Astrocyte (in vitro differentiated cells and primary cell): ENCODE data around the gene PIK3C2G. TPM values are rescaled to one million over a fixed set of nuclear protein-coding genes. Genes with fewer than 3 reads are reported as not detected.

Source experiments
- DNase-seq: peaks from one replicate; pipeline ENCODE4 v3.0.0-alpha.2; 2010; ENCODE audit warnings: low read depth
- FAIRE-seq: peaks from 2 replicates; lab custom pipeline; 2011; peaks lifted over from hg19 to GRCh38; lab: Jason Lieb, UNC
- H2AFZ ChIP-seq: 2 replicates; pipeline ENCODE4 v1.6.0; 2012; ENCODE audit warnings: low read depth, low read length, inconsistent platforms
- H3K27ac ChIP-seq: 2 replicates; pipeline ENCODE4 v1.5.1; 2011; ENCODE audit warnings: low read depth, low read length, inconsistent platforms
- H3K27me3 ChIP-seq: 2 replicates; pipeline ENCODE4 v1.6.0; 2011; ENCODE audit warnings: low read length, inconsistent platforms; ENCODE audit not compliant: insufficient read depth
- H3K36me3 ChIP-seq: 2 replicates; pipeline ENCODE4 v1.5.1; 2011; ENCODE audit warnings: low read length, inconsistent platforms; ENCODE audit not compliant: insufficient read depth
- H3K4me1 ChIP-seq: 2 replicates; pipeline ENCODE4 v1.5.1; 2011; ENCODE audit warnings: low read length, inconsistent platforms; ENCODE audit not compliant: insufficient read depth
- H3K4me2 ChIP-seq: 2 replicates; pipeline ENCODE4 v1.6.0; 2012; ENCODE audit warnings: low read length, inconsistent platforms
- H3K4me3 ChIP-seq: 2 replicates; pipeline ENCODE4 v1.5.1; 2011; ENCODE audit warnings: low read depth, mild to moderate bottlenecking, low read length, inconsistent platforms; ENCODE audit not compliant: insufficient read depth
- H3K79me2 ChIP-seq: 2 replicates; pipeline ENCODE4 v1.6.0; 2012; ENCODE audit warnings: mild to moderate bottlenecking, low read length, inconsistent platforms; ENCODE audit not compliant: insufficient read depth
- H3K9ac ChIP-seq: 2 replicates; pipeline ENCODE4 v1.6.0; 2012; ENCODE audit warnings: mild to moderate bottlenecking, low read length, inconsistent platforms
- H3K9me3 ChIP-seq: 2 replicates; pipeline ENCODE4 v1.5.1; 2012; ENCODE audit warnings: low read depth, mild to moderate bottlenecking, low read length, inconsistent platforms; ENCODE audit not compliant: insufficient read depth
- H4K20me1 ChIP-seq: 2 replicates; pipeline ENCODE4 v1.6.0; 2012; ENCODE audit warnings: low read length, inconsistent platforms; ENCODE audit not compliant: insufficient read depth
- H3K27ac Mint-ChIP-seq: one replicate; pipeline ENCODE4 v1.8.0; 2021; ENCODE audit warnings: mild to moderate bottlenecking, mixed read lengths; ENCODE audit not compliant: unreplicated experiment
- H3K27me3 Mint-ChIP-seq: one replicate; pipeline ENCODE4 v1.8.0; 2021; ENCODE audit warnings: low read depth, mixed read lengths; ENCODE audit not compliant: unreplicated experiment
- H3K36me3 Mint-ChIP-seq: one replicate; pipeline ENCODE4 v1.8.0; 2021; ENCODE audit warnings: low read depth, mixed read lengths; ENCODE audit not compliant: unreplicated experiment
- H3K4me1 Mint-ChIP-seq: one replicate; pipeline ENCODE4 v1.8.0; 2021; ENCODE audit warnings: low read depth, mixed read lengths; ENCODE audit not compliant: unreplicated experiment
- H3K4me3 Mint-ChIP-seq: one replicate; pipeline ENCODE4 v1.8.0; 2021; ENCODE audit warnings: mild to moderate bottlenecking, moderate library complexity, mixed read lengths; ENCODE audit not compliant: unreplicated experiment
- H3K9me3 Mint-ChIP-seq: one replicate; pipeline ENCODE4 v1.8.0; 2021; ENCODE audit warnings: mild to moderate bottlenecking, mixed read lengths; ENCODE audit not compliant: unreplicated experiment
- EZH2 ChIP-seq: IDR thresholded peaks from 2 replicates; pipeline ENCODE4 v1.6.1; 2012; ENCODE audit warnings: mild to moderate bottlenecking, low read length, inconsistent platforms; ENCODE audit not compliant: insufficient read depth
- total RNA-seq: library from RNA; stranded (reverse); gene quantifications from 2 replicates; pipeline ENCODE4 v1.2.1, GENCODE V29; 2021
- TF ChIP-seq, protein P1 (sequence below): IDR thresholded peaks from 2 replicates; pipeline ENCODE4 v1.5.1; 2011; ENCODE audit warnings: low read depth, mild to moderate bottlenecking, inconsistent platforms, low read length, moderate library complexity; ENCODE audit not compliant: insufficient read depth

Gene PIK3C2G
- total RNA-seq, 1 donor from 2014 or later: 0.05 TPM

DNA sequence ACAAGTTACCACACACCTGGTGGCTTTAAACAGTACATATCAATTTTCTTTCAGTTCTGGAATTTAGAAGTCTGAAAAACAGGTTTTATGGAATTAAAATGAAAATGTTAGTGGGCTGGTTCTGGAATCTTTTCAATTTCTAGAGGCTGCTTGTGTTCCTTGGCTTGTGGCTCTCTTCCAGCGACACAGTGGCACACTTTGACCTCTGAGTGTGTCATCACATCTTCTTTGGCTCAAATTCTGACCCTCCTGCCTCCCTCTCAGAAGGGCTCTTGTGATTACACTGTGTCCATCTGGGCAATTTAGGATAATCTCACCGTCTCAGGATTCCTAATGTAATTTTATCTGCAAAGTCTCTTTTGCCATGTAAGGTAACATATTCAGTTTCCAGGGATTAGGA lies 306.5 kb downstream of the PIK3C2G start:
- Mint-ChIP-seq H3K4me1 (no peaks in the 10 kb centered on the region), H3K4me3 (no peak overlapping the region), H3K27me3 (no peaks in the 10 kb centered on the region), H3K36me3 (no peaks in the 10 kb centered on the region), H3K9me3 (no peaks in the 10 kb centered on the region), H3K27ac (no peak overlapping the region)
- TF ChIP-seq, protein P1, sequence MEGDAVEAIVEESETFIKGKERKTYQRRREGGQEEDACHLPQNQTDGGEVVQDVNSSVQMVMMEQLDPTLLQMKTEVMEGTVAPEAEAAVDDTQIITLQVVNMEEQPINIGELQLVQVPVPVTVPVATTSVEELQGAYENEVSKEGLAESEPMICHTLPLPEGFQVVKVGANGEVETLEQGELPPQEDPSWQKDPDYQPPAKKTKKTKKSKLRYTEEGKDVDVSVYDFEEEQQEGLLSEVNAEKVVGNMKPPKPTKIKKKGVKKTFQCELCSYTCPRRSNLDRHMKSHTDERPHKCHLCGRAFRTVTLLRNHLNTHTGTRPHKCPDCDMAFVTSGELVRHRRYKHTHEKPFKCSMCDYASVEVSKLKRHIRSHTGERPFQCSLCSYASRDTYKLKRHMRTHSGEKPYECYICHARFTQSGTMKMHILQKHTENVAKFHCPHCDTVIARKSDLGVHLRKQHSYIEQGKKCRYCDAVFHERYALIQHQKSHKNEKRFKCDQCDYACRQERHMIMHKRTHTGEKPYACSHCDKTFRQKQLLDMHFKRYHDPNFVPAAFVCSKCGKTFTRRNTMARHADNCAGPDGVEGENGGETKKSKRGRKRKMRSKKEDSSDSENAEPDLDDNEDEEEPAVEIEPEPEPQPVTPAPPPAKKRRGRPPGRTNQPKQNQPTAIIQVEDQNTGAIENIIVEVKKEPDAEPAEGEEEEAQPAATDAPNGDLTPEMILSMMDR: no peak
- no peak for TF ChIP-seq EZH2
- H3K9me3 ChIP-seq: no peaks in the 10 kb centered on the region
- H3K9ac ChIP-seq: no peak overlapping the region
- H3K27me3 ChIP-seq: no peaks in the 10 kb centered on the region
- DNase-seq (no peak), FAIRE-seq (no peak)
- H3K79me2 ChIP-seq: no peaks in the 10 kb centered on the region
- no peaks in the 10 kb centered on the region for H4K20me1 ChIP-seq
- no peak overlapping the region for H3K4me3 ChIP-seq
- no peak overlapping the region for H3K27ac ChIP-seq
- no peak overlapping the region for H3K4me2 ChIP-seq
- H3K36me3 ChIP-seq: no peaks in the 10 kb centered on the region
- H2AFZ ChIP-seq: no peak overlapping the region
- no peaks in the 10 kb centered on the region for H3K4me1 ChIP-seq

DNA sequence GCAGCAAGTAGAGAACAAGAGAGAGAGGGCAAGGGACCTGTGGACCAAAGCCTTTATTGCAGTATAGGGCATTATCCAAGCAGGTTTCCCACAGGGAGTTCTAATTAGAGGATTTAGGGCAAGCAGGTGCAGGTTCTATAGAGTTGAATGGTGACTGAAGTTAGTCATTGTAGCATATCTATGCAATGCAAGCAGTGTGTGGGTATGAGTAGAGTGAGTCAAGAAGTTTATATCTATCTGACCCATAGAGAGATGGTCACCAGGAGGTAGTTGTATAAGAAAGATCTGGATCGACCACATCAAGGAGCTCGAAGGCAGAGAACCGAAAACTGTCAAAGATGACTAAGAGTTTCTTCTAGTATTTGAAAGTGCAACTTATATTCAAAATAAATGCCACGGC lies 309.2 kb downstream of the PIK3C2G start:
- no peaks in the 10 kb centered on the region for H3K27me3 Mint-ChIP-seq
- FAIRE-seq: no peak
- H3K4me3 ChIP-seq: no peak overlapping the region

DNA sequence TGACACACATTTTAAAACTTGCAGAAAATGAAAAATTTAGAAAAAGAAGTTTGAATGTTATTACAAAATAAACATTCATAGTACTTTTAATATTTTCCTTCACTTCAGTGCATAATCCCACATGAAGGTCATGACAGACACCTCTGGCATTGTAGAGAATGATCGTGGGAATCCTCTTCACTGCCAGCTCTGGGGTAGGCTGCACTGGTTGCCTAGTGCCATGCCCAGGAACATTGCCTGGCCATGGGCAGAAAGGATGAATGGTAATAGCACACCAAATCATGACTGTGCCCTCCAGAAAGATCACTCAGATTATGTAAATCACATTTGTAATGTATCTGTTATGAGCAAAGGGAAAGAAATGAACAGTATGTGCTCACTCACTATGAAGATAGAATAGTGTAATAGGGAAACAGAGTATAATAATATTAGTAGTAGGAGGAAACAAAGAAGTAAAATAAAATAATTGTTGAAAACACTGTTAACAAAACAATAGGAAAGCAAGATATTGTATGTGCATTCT lies 314.8 kb downstream of the PIK3C2G start:
- no peak for FAIRE-seq
- H3K27ac Mint-ChIP-seq: no peak overlapping the region

More for the DNA sequence above, 309.2 kb downstream of the PIK3C2G start:
- H4K20me1 ChIP-seq: no peaks in the 10 kb centered on the region
- no peak overlapping the region for H2AFZ ChIP-seq
- no peak overlapping the region for H3K27ac ChIP-seq
- H3K27me3 ChIP-seq: no peaks in the 10 kb centered on the region
- no peak overlapping the region for H3K4me3 Mint-ChIP-seq
- no peak overlapping the region for H3K9ac ChIP-seq
- H3K27ac Mint-ChIP-seq: no peak overlapping the region
- no peak overlapping the region for H3K4me2 ChIP-seq
- H3K9me3 Mint-ChIP-seq: no peaks in the 10 kb centered on the region
- H3K79me2 ChIP-seq: no peaks in the 10 kb centered on the region
- H3K9me3 ChIP-seq: no peaks in the 10 kb centered on the region
- no peaks in the 10 kb centered on the region for H3K36me3 ChIP-seq
- no peak for DNase-seq
- no peaks in the 10 kb centered on the region for H3K36me3 Mint-ChIP-seq
- H3K4me1 ChIP-seq: no peaks in the 10 kb centered on the region
- TF ChIP-seq, protein P1: no peak
- no peak for TF ChIP-seq EZH2
- no peaks in the 10 kb centered on the region for H3K4me1 Mint-ChIP-seq

More for the DNA sequence above, 314.8 kb downstream of the PIK3C2G start:
- TF ChIP-seq EZH2: no peak
- TF ChIP-seq, protein P1: no peak
- DNase-seq: peak; percentile 12
- no peaks in the 10 kb centered on the region for H3K36me3 Mint-ChIP-seq
- no peaks in the 10 kb centered on the region for H3K4me1 Mint-ChIP-seq
- Histone ChIP-seq H3K4me2 (no peak overlapping the region), H3K9me3 (no peaks in the 10 kb centered on the region), H3K4me3 (no peak overlapping the region), H3K27me3 (no peaks in the 10 kb centered on the region), H3K36me3 (no peaks in the 10 kb centered on the region), H3K27ac (no peak overlapping the region), H4K20me1 (no peaks in the 10 kb centered on the region), H3K4me1 (no peaks in the 10 kb centered on the region), H2AFZ (no peak overlapping the region), H3K9ac (no peak overlapping the region), H3K79me2 (no peaks in the 10 kb centered on the region)
- no peaks in the 10 kb centered on the region for H3K9me3 Mint-ChIP-seq
- no peaks in the 10 kb centered on the region for H3K27me3 Mint-ChIP-seq
- no peak overlapping the region for H3K4me3 Mint-ChIP-seq
